B cell (primary cell): Measurements from ENCODE around the gene IFNGR1. TPM values are rescaled to one million over a fixed set of nuclear protein-coding genes. Genes with fewer than 3 reads are reported as not detected.

Experiments used
- ATAC-seq: fragments of 200-7000 bp; cut with Tn5 transposase; one replicate; pipeline ENCODE4 v1.10.0; 2021; ENCODE audit warnings: low read depth, mild to moderate bottlenecking, moderate number of reproducible peaks, moderate library complexity
- CTCF ChIA-PET: fragments of 350-600 bp; sonication (Branson Sonifier 250); formaldehyde crosslinking; loops from one replicate; lab custom pipeline; 2021; ENCODE audit warnings: antibody characterized with exemption, inconsistent platforms; lab: Charles Lee
- POLR2A ChIA-PET: fragments of 350-600 bp; sonication (Branson Sonifier 250); formaldehyde crosslinking; loops from one replicate; lab custom pipeline; 2021; ENCODE audit warnings: antibody characterized with exemption; lab: Charles Lee
- DNase-seq: peaks from one replicate; pipeline ENCODE4 v3.0.0; 2013
- H2AFZ ChIP-seq: 2 replicates; pipeline ENCODE4 v1.6.1; 2012; ENCODE audit warnings: mild to moderate bottlenecking, low read depth, low read length; ENCODE audit not compliant: insufficient read depth, poor library complexity, severe bottlenecking
- H3K27ac ChIP-seq, 2 donors: 1 replicate in 1 of 2; 2 replicates in 1 of 2; pipeline ENCODE4 v1.5.1; 2012 to 2013; ENCODE audit warnings: low read length in 2 of 2, mild to moderate bottlenecking in 2 of 2, moderate library complexity in 1 of 2
- H3K27me3 ChIP-seq, 4 experiments: fragments of 200-600 bp in 1 of 4; sonication (generic) in 1 of 4; replicated peaks in 1 of 4; 1 replicate in 2 of 4; 2 replicates in 2 of 4; pipeline versions ENCODE4 v1.6.1 to v1.7.0; 2013 to 2016; ENCODE audit warnings: low read length in 3 of 4, mild to moderate bottlenecking in 2 of 4, mixed read lengths in 1 of 4, moderate library complexity in 1 of 4; ENCODE audit not compliant: insufficient read depth in 4 of 4, control insufficient read depth in 3 of 4; ENCODE audit errors: control extremely low read depth in 1 of 4
- H3K36me3 ChIP-seq, 2 experiments: replicated peaks in 1 of 2; 1 replicate in 1 of 2; 2 replicates in 1 of 2; pipeline versions ENCODE4 v1.6.1 to v1.7.1; 2013; ENCODE audit warnings: low read length in 1 of 2; ENCODE audit not compliant: insufficient read depth in 2 of 2, control insufficient read depth in 1 of 2; ENCODE audit errors: control extremely low read depth in 1 of 2, extremely low read depth in 1 of 2
- H3K4me1 ChIP-seq, 2 donors: fragments of 200-600 bp in 1 of 2; sonication (generic) in 1 of 2; 1 replicate in 1 of 2; 2 replicates in 1 of 2; pipeline versions ENCODE4 v1.5.1 to v1.6.1; 2013 to 2017; ENCODE audit warnings: low read length in 2 of 2; ENCODE audit not compliant: control insufficient read depth in 2 of 2, insufficient read depth in 2 of 2
- H3K4me2 ChIP-seq: replicated peaks from 2 replicates; pipeline ENCODE3; 2012; ENCODE audit warnings: mild to moderate bottlenecking, low read depth, low read length; ENCODE audit not compliant: poor library complexity, severe bottlenecking
- H3K4me3 ChIP-seq, 5 experiments: fragments of 200-600 bp in 1 of 5; sonication (generic) in 1 of 5; 1 replicate in 3 of 5; 2 replicates in 2 of 5; pipeline versions ENCODE4 v1.5.1 to v1.7.0; 2011 to 2016; ENCODE audit warnings: low read length in 4 of 5, mild to moderate bottlenecking in 4 of 5, low read depth in 2 of 5, control low read depth in 1 of 5, moderate library complexity in 1 of 5; ENCODE audit not compliant: insufficient read depth in 1 of 5; ENCODE audit errors: control extremely low read depth in 1 of 5, extremely low read depth in 1 of 5
- H3K79me2 ChIP-seq: fragments of 200-600 bp; sonication (generic); one replicate; pipeline ENCODE4 v1.6.0; 2016; ENCODE audit warnings: low read length; ENCODE audit not compliant: control insufficient read depth, insufficient read depth
- H3K9ac ChIP-seq: fragments of 200-600 bp; sonication (generic); 2 replicates; pipeline ENCODE4 v1.6.1; 2017; ENCODE audit warnings: mild to moderate bottlenecking, low read length, moderate library complexity
- H3K9me3 ChIP-seq, 3 donors: one replicate each; pipeline versions ENCODE4 v1.6.1 to v1.7.1; 2013; ENCODE audit warnings: low read length in 2 of 3; ENCODE audit not compliant: control insufficient read depth in 2 of 3, insufficient read depth in 1 of 3; ENCODE audit errors: control extremely low read depth in 1 of 3
- H4K20me1 ChIP-seq: 2 replicates; pipeline ENCODE4 v1.6.0; 2012; ENCODE audit warnings: mild to moderate bottlenecking, low read length; ENCODE audit not compliant: insufficient read depth, control insufficient read depth, poor library complexity, severe bottlenecking
- H3K27ac Mint-ChIP-seq: one replicate; pipeline ENCODE4 v1.8.0; 2021; ENCODE audit warnings: mixed read lengths
- H3K27me3 Mint-ChIP-seq: one replicate; pipeline ENCODE4 v1.8.0; 2021; ENCODE audit warnings: mixed read lengths
- H3K4me1 Mint-ChIP-seq: one replicate; pipeline ENCODE4 v1.8.0; 2021; ENCODE audit warnings: mixed read lengths
- H3K4me3 Mint-ChIP-seq: one replicate; pipeline ENCODE4 v1.8.0; 2021; ENCODE audit warnings: mixed read lengths
- H3K9me3 Mint-ChIP-seq: one replicate; pipeline ENCODE4 v1.8.0; 2022; ENCODE audit warnings: mixed read lengths; ENCODE audit not compliant: insufficient read depth
- EZH2 ChIP-seq: IDR thresholded peaks from 2 replicates; pipeline ENCODE4 v1.6.1; 2012; ENCODE audit warnings: borderline replicate concordance, low read depth, mild to moderate bottlenecking, moderate library complexity, low read length; ENCODE audit not compliant: insufficient read depth, poor library complexity, severe bottlenecking
- WGBS: methylation state at CpG from one replicate; pipeline ENCODE4 v1.1.5; 2013; ENCODE audit warnings: missing lambda C conversion rate; ENCODE audit not compliant: insufficient coverage; 5-methylcytosine and 5-hydroxymethylcytosine counted together
- intact Hi-C: fragments of 100-400 bp; cut with micrococcal nuclease; formaldehyde crosslinking; loops from one replicate; pipeline ENCODE4 v1.10.0; 2022
- polyA plus RNA-seq: library from polyadenylated mRNA; depleted of rRNA; stranded (reverse); fragments of >200 nt; gene quantifications from 2 replicates; pipeline ENCODE4 v1.2.3, GENCODE V29; 2012
- total RNA-seq, 2 donors: library from RNA; stranded (reverse); fragments of 120-200 nt in 1 of 2; gene quantifications; 1 replicate in 1 of 2; 2 replicates in 1 of 2; pipeline versions ENCODE4 v1.2.3 to v1.2.4, GENCODE V29; 2013 to 2022
- TF ChIP-seq, protein P1 (sequence below): fragments of 200-600 bp; IDR thresholded peaks from one replicate; pipeline ENCODE4 v1.8.0; 2022; ENCODE audit warnings: antibody characterized with exemption, mild to moderate bottlenecking

Gene IFNGR1
- total and polyA plus RNA-seq, 2 donors (not counting 1 experiment from before 2014, with no cell fraction given) = 24.5 to 48.2 TPM

- peak overlapping the region; percentile 77 to 87 for H3K27ac ChIP-seq
- peak overlapping the region; percentile 93 for H3K27ac Mint-ChIP-seq
- ATAC-seq (no peak), DNase-seq (no peak)
- H3K27me3 Mint-ChIP-seq = no peaks in the 10 kb centered on the region
- ChIA-PET CTCF (interaction anchor here (1.4 to 10.3 kb wide), 5 partner anchors 12 to 141 kb away, joined by 3 to 265 read pairs (median 10); no protein-coding TSS in a partner anchor), POLR2A (no interaction called here)
- H4K20me1 ChIP-seq = no peaks in the 10 kb centered on the region
- peaks cover 73% of the 10 kb centered on the region for H3K4me1 Mint-ChIP-seq
- H3K79me2 ChIP-seq = no peaks in the 10 kb centered on the region
- H3K36me3 ChIP-seq = no peaks in the 10 kb centered on the region
- H3K4me3 Mint-ChIP-seq = peak overlapping the region; percentile 71
- H3K27me3 ChIP-seq = no peaks in the 10 kb centered on the region
- H3K9ac ChIP-seq = no peak overlapping the region
- WGBS = 79% methylated on average over 5 of the region's 11 CpGs
- peak overlapping the region; percentile 65 for H3K4me2 ChIP-seq
- H3K9me3 Mint-ChIP-seq = peaks cover 2% of the 10 kb centered on the region
- TF ChIP-seq, protein P1, sequence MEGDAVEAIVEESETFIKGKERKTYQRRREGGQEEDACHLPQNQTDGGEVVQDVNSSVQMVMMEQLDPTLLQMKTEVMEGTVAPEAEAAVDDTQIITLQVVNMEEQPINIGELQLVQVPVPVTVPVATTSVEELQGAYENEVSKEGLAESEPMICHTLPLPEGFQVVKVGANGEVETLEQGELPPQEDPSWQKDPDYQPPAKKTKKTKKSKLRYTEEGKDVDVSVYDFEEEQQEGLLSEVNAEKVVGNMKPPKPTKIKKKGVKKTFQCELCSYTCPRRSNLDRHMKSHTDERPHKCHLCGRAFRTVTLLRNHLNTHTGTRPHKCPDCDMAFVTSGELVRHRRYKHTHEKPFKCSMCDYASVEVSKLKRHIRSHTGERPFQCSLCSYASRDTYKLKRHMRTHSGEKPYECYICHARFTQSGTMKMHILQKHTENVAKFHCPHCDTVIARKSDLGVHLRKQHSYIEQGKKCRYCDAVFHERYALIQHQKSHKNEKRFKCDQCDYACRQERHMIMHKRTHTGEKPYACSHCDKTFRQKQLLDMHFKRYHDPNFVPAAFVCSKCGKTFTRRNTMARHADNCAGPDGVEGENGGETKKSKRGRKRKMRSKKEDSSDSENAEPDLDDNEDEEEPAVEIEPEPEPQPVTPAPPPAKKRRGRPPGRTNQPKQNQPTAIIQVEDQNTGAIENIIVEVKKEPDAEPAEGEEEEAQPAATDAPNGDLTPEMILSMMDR = no peak
- TF ChIP-seq EZH2 = no peak
- peaks cover 61 to 66% of the 10 kb centered on the region in 2 donors for H3K4me1 ChIP-seq
- peaks cover 0 to 4% (median 0%) of the 10 kb centered on the region in 3 donors for H3K9me3 ChIP-seq
- intact Hi-C loops = no loop called here
- H3K4me3 ChIP-seq = no peak overlapping the region
- peak overlapping the region; percentile 69 for H2AFZ ChIP-seq
These were observed 46.3 kb downstream of the IFNGR1 start for GRCh38 chr6:137172734-137173431.
